WTC11 (cell line): ENCODE measurements around the gene CNTNAP2. TPM values are rescaled to one million over a fixed set of nuclear protein-coding genes. Genes with fewer than 3 reads are reported as not detected.

Experiments used
- ATAC-seq: fragments of 200-7000 bp; cut with Tn5 transposase; 2 replicates; pipeline ENCODE4 v1.10.0; 2021; ENCODE audit warnings: mild to moderate bottlenecking, moderate library complexity
- CTCF ChIA-PET: fragments of 300-600 bp; sonication (Branson Sonifier 250); formaldehyde crosslinking; loops from one replicate; lab custom pipeline; 2021; ENCODE audit warnings: antibody characterized with exemption; lab: Charles Lee
- POLR2A ChIA-PET: fragments of 350-600 bp; sonication (Branson Sonifier 250); formaldehyde crosslinking; loops from one replicate; lab custom pipeline; 2021; ENCODE audit warnings: antibody characterized with exemption; lab: Charles Lee
- DNase-seq: peaks from one replicate; pipeline ENCODE4 v3.0.0; 2021; ENCODE audit warnings: low spot score
- H3K27ac Mint-ChIP-seq: 2 replicates; pipeline ENCODE4 v1.8.0; 2021; ENCODE audit warnings: mixed read lengths
- H3K27me3 Mint-ChIP-seq: 2 replicates; pipeline ENCODE4 v1.8.0; 2021; ENCODE audit warnings: low read depth, mild to moderate bottlenecking, moderate library complexity, mixed read lengths
- H3K36me3 Mint-ChIP-seq: 2 replicates; pipeline ENCODE4 v1.8.0; 2021; ENCODE audit warnings: mixed read lengths
- H3K4me1 Mint-ChIP-seq: 2 replicates; pipeline ENCODE4 v1.8.0; 2022; ENCODE audit warnings: mixed read lengths
- H3K4me3 Mint-ChIP-seq: 2 replicates; pipeline ENCODE4 v1.8.0; 2021; ENCODE audit warnings: mild to moderate bottlenecking, moderate library complexity, mixed read lengths
- H3K9me3 Mint-ChIP-seq: 2 replicates; pipeline ENCODE4 v1.8.0; 2021; ENCODE audit warnings: mixed read lengths
- FOXK1 ChIP-seq: sonication (generic); formaldehyde crosslinking; IDR thresholded peaks from 2 replicates; pipeline ENCODE4 v1.8.0; 2022; ENCODE audit warnings: mild to moderate bottlenecking, moderate library complexity, missing genetic modification reagents
- JUN ChIP-seq: sonication (generic); formaldehyde crosslinking; IDR thresholded peaks from 2 replicates; pipeline ENCODE4 v1.8.0; 2023; ENCODE audit warnings: mild to moderate bottlenecking, missing genetic modification reagents
- MXD4 ChIP-seq: fragments of 250-450 bp; sonication (Bioruptor Pico); IDR thresholded peaks from 2 replicates; pipeline ENCODE4 v1.8.0; 2021; ENCODE audit warnings: mild to moderate bottlenecking, moderate library complexity, borderline replicate concordance
- TEAD4 ChIP-seq: sonication (generic); formaldehyde crosslinking; IDR thresholded peaks from 2 replicates; pipeline ENCODE4 v1.8.0; 2022; ENCODE audit warnings: mild to moderate bottlenecking, missing genetic modification reagents
- total RNA-seq: library from RNA; stranded (reverse); gene quantifications from 3 replicates; pipeline ENCODE4 v1.2.3, GENCODE V29; 2021
- TF ChIP-seq, protein P1 (sequence below): sonication (generic); formaldehyde crosslinking; IDR thresholded peaks from 2 replicates; pipeline ENCODE4 v1.8.1; 2023; ENCODE audit warnings: mild to moderate bottlenecking, missing genetic modification reagents, borderline replicate concordance
- TF ChIP-seq, protein P2 (sequence below): sonication (generic); formaldehyde crosslinking; IDR thresholded peaks from 2 replicates; pipeline ENCODE4 v1.8.1; 2023; ENCODE audit warnings: mild to moderate bottlenecking, missing genetic modification reagents, moderate library complexity
- TF ChIP-seq, protein P3 (sequence below): fragments of 250-450 bp; sonication (Bioruptor Pico); IDR thresholded peaks from 2 replicates; pipeline ENCODE4 v1.9.0; 2021; ENCODE audit warnings: mild to moderate bottlenecking, borderline replicate concordance
- TF ChIP-seq, protein P4 (sequence below): fragments of 250-450 bp; sonication (Bioruptor Pico); IDR thresholded peaks from 2 replicates; pipeline ENCODE4 v1.8.0; 2021; ENCODE audit warnings: mild to moderate bottlenecking
- TF ChIP-seq, protein P5 (sequence below): sonication (generic); formaldehyde crosslinking; IDR thresholded peaks from 2 replicates; pipeline ENCODE4 v1.8.0; 2022; ENCODE audit warnings: mild to moderate bottlenecking, missing genetic modification reagents
- TF ChIP-seq, protein P6 (sequence below): sonication (generic); formaldehyde crosslinking; IDR thresholded peaks from 2 replicates; pipeline ENCODE4 v1.8.0; 2022; ENCODE audit warnings: mild to moderate bottlenecking, missing genetic modification reagents
- TF ChIP-seq, protein P7 (sequence below): sonication (generic); formaldehyde crosslinking; IDR thresholded peaks from 2 replicates; pipeline ENCODE4 v1.8.1; 2022; ENCODE audit warnings: mild to moderate bottlenecking, missing genetic modification reagents, moderate library complexity, borderline replicate concordance

The CNTNAP2 gene
- total RNA-seq, 1 experiment from 2014 or later: 63.8 TPM

DNA sequence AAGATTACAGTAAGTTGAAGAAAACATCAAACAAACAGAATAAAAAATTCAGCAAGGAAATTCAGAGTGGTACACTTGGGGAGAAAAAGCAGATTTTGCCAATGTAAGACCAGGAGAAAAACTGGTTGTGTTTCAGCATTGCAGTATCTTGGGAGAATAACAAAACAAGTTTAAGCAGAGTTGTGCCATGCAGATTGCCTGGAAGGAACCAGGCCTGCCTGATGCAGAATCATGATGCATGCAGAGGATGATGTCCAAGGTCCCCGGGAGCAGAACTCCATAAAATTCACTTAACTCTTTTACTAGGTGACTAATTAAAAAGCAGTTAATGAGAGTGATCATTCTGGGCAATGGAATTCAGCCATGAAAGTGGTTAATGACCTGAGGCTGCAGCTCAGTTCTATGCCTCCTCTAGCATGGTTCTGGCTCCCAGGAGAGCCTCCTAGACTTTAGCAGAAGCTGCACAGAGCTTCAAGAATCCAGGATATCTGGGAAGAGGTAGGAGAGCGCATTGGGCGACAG is 2094.3 kb downstream of the CNTNAP2 start:
- Mint-ChIP-seq H3K9me3 (no peaks in the 10 kb centered on the region), H3K4me3 (no peak overlapping the region), H3K36me3 (no peaks in the 10 kb centered on the region), H3K27me3 (no peaks in the 10 kb centered on the region; the same call in 1 of the 2 replicates), H3K4me1 (no peaks in the 10 kb centered on the region), H3K27ac (no peak overlapping the region)
- ATAC-seq (no peak), DNase-seq (no peak)
- TF ChIP-seq, protein P1, sequence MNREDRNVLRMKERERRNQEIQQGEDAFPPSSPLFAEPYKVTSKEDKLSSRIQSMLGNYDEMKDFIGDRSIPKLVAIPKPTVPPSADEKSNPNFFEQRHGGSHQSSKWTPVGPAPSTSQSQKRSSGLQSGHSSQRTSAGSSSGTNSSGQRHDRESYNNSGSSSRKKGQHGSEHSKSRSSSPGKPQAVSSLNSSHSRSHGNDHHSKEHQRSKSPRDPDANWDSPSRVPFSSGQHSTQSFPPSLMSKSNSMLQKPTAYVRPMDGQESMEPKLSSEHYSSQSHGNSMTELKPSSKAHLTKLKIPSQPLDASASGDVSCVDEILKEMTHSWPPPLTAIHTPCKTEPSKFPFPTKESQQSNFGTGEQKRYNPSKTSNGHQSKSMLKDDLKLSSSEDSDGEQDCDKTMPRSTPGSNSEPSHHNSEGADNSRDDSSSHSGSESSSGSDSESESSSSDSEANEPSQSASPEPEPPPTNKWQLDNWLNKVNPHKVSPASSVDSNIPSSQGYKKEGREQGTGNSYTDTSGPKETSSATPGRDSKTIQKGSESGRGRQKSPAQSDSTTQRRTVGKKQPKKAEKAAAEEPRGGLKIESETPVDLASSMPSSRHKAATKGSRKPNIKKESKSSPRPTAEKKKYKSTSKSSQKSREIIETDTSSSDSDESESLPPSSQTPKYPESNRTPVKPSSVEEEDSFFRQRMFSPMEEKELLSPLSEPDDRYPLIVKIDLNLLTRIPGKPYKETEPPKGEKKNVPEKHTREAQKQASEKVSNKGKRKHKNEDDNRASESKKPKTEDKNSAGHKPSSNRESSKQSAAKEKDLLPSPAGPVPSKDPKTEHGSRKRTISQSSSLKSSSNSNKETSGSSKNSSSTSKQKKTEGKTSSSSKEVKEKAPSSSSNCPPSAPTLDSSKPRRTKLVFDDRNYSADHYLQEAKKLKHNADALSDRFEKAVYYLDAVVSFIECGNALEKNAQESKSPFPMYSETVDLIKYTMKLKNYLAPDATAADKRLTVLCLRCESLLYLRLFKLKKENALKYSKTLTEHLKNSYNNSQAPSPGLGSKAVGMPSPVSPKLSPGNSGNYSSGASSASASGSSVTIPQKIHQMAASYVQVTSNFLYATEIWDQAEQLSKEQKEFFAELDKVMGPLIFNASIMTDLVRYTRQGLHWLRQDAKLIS (CRISPR knock-in tag): no peak
- TF ChIP-seq JUN (CRISPR knock-in tag): no peak
- no peak for TF ChIP-seq TEAD4 (CRISPR knock-in tag)
- TF ChIP-seq, protein P2, sequence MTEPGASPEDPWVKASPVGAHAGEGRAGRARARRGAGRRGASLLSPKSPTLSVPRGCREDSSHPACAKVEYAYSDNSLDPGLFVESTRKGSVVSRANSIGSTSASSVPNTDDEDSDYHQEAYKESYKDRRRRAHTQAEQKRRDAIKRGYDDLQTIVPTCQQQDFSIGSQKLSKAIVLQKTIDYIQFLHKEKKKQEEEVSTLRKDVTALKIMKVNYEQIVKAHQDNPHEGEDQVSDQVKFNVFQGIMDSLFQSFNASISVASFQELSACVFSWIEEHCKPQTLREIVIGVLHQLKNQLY: no peak
- TF ChIP-seq MXD4 (CRISPR knock-in tag): no peak
- TF ChIP-seq, protein P3, sequence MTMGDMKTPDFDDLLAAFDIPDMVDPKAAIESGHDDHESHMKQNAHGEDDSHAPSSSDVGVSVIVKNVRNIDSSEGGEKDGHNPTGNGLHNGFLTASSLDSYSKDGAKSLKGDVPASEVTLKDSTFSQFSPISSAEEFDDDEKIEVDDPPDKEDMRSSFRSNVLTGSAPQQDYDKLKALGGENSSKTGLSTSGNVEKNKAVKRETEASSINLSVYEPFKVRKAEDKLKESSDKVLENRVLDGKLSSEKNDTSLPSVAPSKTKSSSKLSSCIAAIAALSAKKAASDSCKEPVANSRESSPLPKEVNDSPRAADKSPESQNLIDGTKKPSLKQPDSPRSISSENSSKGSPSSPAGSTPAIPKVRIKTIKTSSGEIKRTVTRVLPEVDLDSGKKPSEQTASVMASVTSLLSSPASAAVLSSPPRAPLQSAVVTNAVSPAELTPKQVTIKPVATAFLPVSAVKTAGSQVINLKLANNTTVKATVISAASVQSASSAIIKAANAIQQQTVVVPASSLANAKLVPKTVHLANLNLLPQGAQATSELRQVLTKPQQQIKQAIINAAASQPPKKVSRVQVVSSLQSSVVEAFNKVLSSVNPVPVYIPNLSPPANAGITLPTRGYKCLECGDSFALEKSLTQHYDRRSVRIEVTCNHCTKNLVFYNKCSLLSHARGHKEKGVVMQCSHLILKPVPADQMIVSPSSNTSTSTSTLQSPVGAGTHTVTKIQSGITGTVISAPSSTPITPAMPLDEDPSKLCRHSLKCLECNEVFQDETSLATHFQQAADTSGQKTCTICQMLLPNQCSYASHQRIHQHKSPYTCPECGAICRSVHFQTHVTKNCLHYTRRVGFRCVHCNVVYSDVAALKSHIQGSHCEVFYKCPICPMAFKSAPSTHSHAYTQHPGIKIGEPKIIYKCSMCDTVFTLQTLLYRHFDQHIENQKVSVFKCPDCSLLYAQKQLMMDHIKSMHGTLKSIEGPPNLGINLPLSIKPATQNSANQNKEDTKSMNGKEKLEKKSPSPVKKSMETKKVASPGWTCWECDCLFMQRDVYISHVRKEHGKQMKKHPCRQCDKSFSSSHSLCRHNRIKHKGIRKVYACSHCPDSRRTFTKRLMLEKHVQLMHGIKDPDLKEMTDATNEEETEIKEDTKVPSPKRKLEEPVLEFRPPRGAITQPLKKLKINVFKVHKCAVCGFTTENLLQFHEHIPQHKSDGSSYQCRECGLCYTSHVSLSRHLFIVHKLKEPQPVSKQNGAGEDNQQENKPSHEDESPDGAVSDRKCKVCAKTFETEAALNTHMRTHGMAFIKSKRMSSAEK (CRISPR knock-in tag): no peak
- TF ChIP-seq, protein P4, sequence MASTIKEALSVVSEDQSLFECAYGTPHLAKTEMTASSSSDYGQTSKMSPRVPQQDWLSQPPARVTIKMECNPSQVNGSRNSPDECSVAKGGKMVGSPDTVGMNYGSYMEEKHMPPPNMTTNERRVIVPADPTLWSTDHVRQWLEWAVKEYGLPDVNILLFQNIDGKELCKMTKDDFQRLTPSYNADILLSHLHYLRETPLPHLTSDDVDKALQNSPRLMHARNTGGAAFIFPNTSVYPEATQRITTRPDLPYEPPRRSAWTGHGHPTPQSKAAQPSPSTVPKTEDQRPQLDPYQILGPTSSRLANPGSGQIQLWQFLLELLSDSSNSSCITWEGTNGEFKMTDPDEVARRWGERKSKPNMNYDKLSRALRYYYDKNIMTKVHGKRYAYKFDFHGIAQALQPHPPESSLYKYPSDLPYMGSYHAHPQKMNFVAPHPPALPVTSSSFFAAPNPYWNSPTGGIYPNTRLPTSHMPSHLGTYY (CRISPR knock-in tag): no peak
- TF ChIP-seq, protein P5, sequence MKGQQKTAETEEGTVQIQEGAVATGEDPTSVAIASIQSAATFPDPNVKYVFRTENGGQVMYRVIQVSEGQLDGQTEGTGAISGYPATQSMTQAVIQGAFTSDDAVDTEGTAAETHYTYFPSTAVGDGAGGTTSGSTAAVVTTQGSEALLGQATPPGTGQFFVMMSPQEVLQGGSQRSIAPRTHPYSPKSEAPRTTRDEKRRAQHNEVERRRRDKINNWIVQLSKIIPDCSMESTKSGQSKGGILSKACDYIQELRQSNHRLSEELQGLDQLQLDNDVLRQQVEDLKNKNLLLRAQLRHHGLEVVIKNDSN: no peak
- TF ChIP-seq, protein P6, sequence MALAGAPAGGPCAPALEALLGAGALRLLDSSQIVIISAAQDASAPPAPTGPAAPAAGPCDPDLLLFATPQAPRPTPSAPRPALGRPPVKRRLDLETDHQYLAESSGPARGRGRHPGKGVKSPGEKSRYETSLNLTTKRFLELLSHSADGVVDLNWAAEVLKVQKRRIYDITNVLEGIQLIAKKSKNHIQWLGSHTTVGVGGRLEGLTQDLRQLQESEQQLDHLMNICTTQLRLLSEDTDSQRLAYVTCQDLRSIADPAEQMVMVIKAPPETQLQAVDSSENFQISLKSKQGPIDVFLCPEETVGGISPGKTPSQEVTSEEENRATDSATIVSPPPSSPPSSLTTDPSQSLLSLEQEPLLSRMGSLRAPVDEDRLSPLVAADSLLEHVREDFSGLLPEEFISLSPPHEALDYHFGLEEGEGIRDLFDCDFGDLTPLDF (CRISPR knock-in tag): no peak
- TF ChIP-seq FOXK1 (CRISPR knock-in tag): no peak
- TF ChIP-seq, protein P7, sequence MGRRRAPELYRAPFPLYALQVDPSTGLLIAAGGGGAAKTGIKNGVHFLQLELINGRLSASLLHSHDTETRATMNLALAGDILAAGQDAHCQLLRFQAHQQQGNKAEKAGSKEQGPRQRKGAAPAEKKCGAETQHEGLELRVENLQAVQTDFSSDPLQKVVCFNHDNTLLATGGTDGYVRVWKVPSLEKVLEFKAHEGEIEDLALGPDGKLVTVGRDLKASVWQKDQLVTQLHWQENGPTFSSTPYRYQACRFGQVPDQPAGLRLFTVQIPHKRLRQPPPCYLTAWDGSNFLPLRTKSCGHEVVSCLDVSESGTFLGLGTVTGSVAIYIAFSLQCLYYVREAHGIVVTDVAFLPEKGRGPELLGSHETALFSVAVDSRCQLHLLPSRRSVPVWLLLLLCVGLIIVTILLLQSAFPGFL: no peak
- ChIA-PET CTCF (interaction anchor here (1.0 to 1.5 kb wide), 2 partner anchors 31 to 68 kb away, joined by 4 to 7 read pairs; no protein-coding TSS in a partner anchor), POLR2A (no interaction called here)
